HEK293 (cell line): Measurements from ENCODE around the gene EXD2.

ENCODE experiments used
- CTCF ChIP-seq: fragments of 450-650 bp; formaldehyde crosslinking; IDR thresholded peaks from 2 replicates; pipeline ENCODE4 v1.5.1; 2016; ENCODE audit warnings: missing biosample characterization, missing genetic modification characterization
- PBX3 ChIP-seq: sonication (generic); formaldehyde crosslinking; IDR thresholded peaks from 2 replicates; pipeline ENCODE4 v1.8.1; 2022; ENCODE audit warnings: mild to moderate bottlenecking, moderate library complexity, missing genetic modification reagents
- PRDM4 ChIP-seq: fragments of 450-650 bp; formaldehyde crosslinking; IDR thresholded peaks from 2 replicates; pipeline ENCODE4 v1.5.1; 2017; ENCODE audit warnings: missing biosample characterization, missing genetic modification characterization
- YY1 ChIP-seq: fragments of 450-650 bp; formaldehyde crosslinking; IDR thresholded peaks from 2 replicates; pipeline ENCODE4 v1.5.1; 2018; ENCODE audit warnings: missing biosample characterization, missing genetic modification characterization
- ZNF239 ChIP-seq: fragments of 450-650 bp; formaldehyde crosslinking; IDR thresholded peaks from 2 replicates; pipeline ENCODE4 v1.5.1; 2016; ENCODE audit warnings: missing biosample characterization, missing genetic modification characterization

- TF ChIP-seq PBX3 (CRISPR knock-in tag) (no peak), CTCF (no peak), YY1 (tag by site-specific recombination) (no peak), ZNF239 (tag by site-specific recombination) (no peak), PRDM4 (tag by site-specific recombination) (no peak)
These were observed 49.7 kb upstream of the EXD2 start for GRCh38 chr14:69141550-69141949.
